Breast epithelium (tissue), 4 donors: ENCODE data around the gene C1QTNF4. TPM values are rescaled to one million over a fixed set of nuclear protein-coding genes. Genes with fewer than 3 reads are reported as not detected.
A peak's percentile ranks its signal among the peaks of the same experiment; 100 is the strongest.

ENCODE experiments used
- DNase-seq, 2 donors: peaks; one replicate each; pipeline ENCODE4 v3.0.0-alpha.2; 2019; ENCODE audit warnings: low spot score in 2 of 2
- H3K27ac ChIP-seq, 2 donors: fragments of 200-600 bp; sonication (generic) in 1 of 2; one replicate each; pipeline ENCODE4 v1.5.1; 2016 to 2019; ENCODE audit warnings: mild to moderate bottlenecking in 1 of 2
- H3K27me3 ChIP-seq, 2 donors: fragments of 200-600 bp; sonication (generic) in 1 of 2; one replicate each; pipeline versions ENCODE4 v1.5.1 to v1.6.0; 2017 to 2019; ENCODE audit warnings: control low read depth in 1 of 2, mild to moderate bottlenecking in 1 of 2
- H3K36me3 ChIP-seq: fragments of 200-600 bp; one replicate; pipeline ENCODE4 v1.5.1; 2019
- H3K4me1 ChIP-seq, 2 donors: fragments of 200-600 bp; sonication (generic); one replicate each; pipeline ENCODE4 v1.5.1; 2016 to 2019; ENCODE audit warnings: control low read depth in 1 of 2
- H3K4me3 ChIP-seq, 3 donors: fragments of 200-600 bp; sonication (generic); 1 replicate in 2 of 3; 2 replicates in 1 of 3; pipeline ENCODE4 v1.5.1; 2016 to 2019; ENCODE audit warnings: mild to moderate bottlenecking in 3 of 3, moderate library complexity in 2 of 3
- H3K9me3 ChIP-seq, 2 donors: fragments of 200-600 bp; sonication (generic) in 1 of 2; one replicate each; pipeline ENCODE4 v1.5.1; 2016 to 2019; ENCODE audit warnings: control low read depth in 1 of 2
- CTCF ChIP-seq, 3 donors: fragments of 450-650 bp; IDR thresholded peaks; one replicate each; pipeline ENCODE4 v1.5.1; 2016 to 2017; ENCODE audit warnings: antibody characterized with exemption in 3 of 3, mild to moderate bottlenecking in 3 of 3, moderate library complexity in 3 of 3
- POLR2A ChIP-seq: fragments of 450-650 bp; IDR thresholded peaks from one replicate; pipeline ENCODE4 v1.6.1; 2016; ENCODE audit warnings: antibody characterized with exemption, mild to moderate bottlenecking, moderate library complexity
- POLR2AphosphoS5 ChIP-seq, 3 donors: sonication (generic); formaldehyde crosslinking; IDR thresholded peaks; one replicate each; pipeline ENCODE4 v1.6.1; 2017; ENCODE audit warnings: antibody characterized with exemption in 3 of 3
- intact Hi-C: fragments of 100-400 bp; cut with DNase I; formaldehyde crosslinking; loops from one replicate; pipeline ENCODE4 v1.15.1; 2023; ENCODE audit warnings: low total_unique reads
- total RNA-seq, 3 donors: library from RNA; depleted of rRNA; stranded (reverse); fragments of >200 nt; gene quantifications; one replicate each; pipeline ENCODE4 v1.1.0, GENCODE V29; 2016

C1QTNF4 gene
- total RNA-seq, 3 donors from 2014 or later: 0.96 to 5.6 (median 4.4) TPM

GRCh38 chr11:47589977-47590861 lies 4.0 kb downstream of the C1QTNF4 start:
- peaks cover 0 to 6% of the 10 kb centered on the region in 2 donors for H3K4me1 ChIP-seq
- TF ChIP-seq POLR2A (no peak), CTCF (IDR thresholded peaks at IDR 0.05) (no peak), POLR2AphosphoS5 (IDR thresholded peaks at IDR 0.05) (no peak)
- H3K27me3 ChIP-seq: peaks cover 0 to 21% of the 10 kb centered on the region in 2 donors
- peak overlapping the region; percentile 9 to 72 (median 58) for H3K4me3 ChIP-seq
- H3K27ac ChIP-seq: peak overlapping the region; percentile 33 to 75
- no peaks in the 10 kb centered on the region for H3K9me3 ChIP-seq
- DNase-seq: no peak
- no peaks in the 10 kb centered on the region for H3K36me3 ChIP-seq
- intact Hi-C loops: no loop called here

GRCh38 chr11:47589584-47589976 lies 4.6 kb downstream of the C1QTNF4 start:
- no peaks in the 10 kb centered on the region for H3K36me3 ChIP-seq
- DNase-seq: no peak
- peak overlapping the region; percentile 33 to 75 for H3K27ac ChIP-seq
- H3K27me3 ChIP-seq: peaks cover 0 to 20% of the 10 kb centered on the region in 2 donors
- H3K4me1 ChIP-seq: peaks cover 0 to 6% of the 10 kb centered on the region in 2 donors
- peak overlapping the region; percentile 9 to 72 (median 58) for H3K4me3 ChIP-seq
- intact Hi-C loops: no loop called here
- TF ChIP-seq POLR2AphosphoS5 (IDR thresholded peaks at IDR 0.05): no peak
- TF ChIP-seq POLR2A: no peak
- no peak for TF ChIP-seq CTCF (IDR thresholded peaks at IDR 0.05)
- no peaks in the 10 kb centered on the region for H3K9me3 ChIP-seq

GRCh38 chr11:47589118-47589517 lies 5.1 kb downstream of the C1QTNF4 start:
- Histone ChIP-seq H3K4me1 (peaks cover 0 to 5% of the 10 kb centered on the region in 2 donors), H3K27me3 (peaks cover 0 to 15% of the 10 kb centered on the region in 2 donors), H3K4me3 (peak overlapping the region; percentile 9 to 72 (median 58)), H3K9me3 (no peaks in the 10 kb centered on the region), H3K36me3 (no peaks in the 10 kb centered on the region), H3K27ac (peak overlapping the region; percentile 33 to 75)
- intact Hi-C loops: no loop called here
- no peak for DNase-seq
- TF ChIP-seq POLR2A: no peak
- TF ChIP-seq POLR2AphosphoS5 (IDR thresholded peaks at IDR 0.05): no peak
- no peak for TF ChIP-seq CTCF (IDR thresholded peaks at IDR 0.05)

GRCh38 chr11:47587723-47588326 lies 6.4 kb downstream of the C1QTNF4 start:
- Histone ChIP-seq H3K27me3 (peaks cover 0 to 2% of the 10 kb centered on the region in 2 donors), H3K36me3 (no peaks in the 10 kb centered on the region), H3K27ac (peak overlapping the region in 1 of 2 donors; percentile 72), H3K4me1 (no peaks in the 10 kb centered on the region), H3K4me3 (peak overlapping the region in 1 of 3 donors; percentile 21), H3K9me3 (no peaks in the 10 kb centered on the region)
- no peak for DNase-seq
- intact Hi-C loops: no loop called here
- TF ChIP-seq CTCF (IDR thresholded peaks at IDR 0.05): no peak
- no peak for TF ChIP-seq POLR2AphosphoS5 (IDR thresholded peaks at IDR 0.05)
- TF ChIP-seq POLR2A: no peak
